NT2/D1 (cell line): Measurements from ENCODE around the gene RTL10.

Experiments used
- SUZ12 ChIP-seq: IDR thresholded peaks from 2 replicates; pipeline ENCODE4 v1.6.1; 2011; ENCODE audit not compliant: insufficient read length, insufficient read depth; ENCODE audit errors: extremely low read depth
- YY1 ChIP-seq: IDR thresholded peaks from 2 replicates; pipeline ENCODE4 v1.6.1; 2011; ENCODE audit not compliant: insufficient read length, insufficient read depth

DNA sequence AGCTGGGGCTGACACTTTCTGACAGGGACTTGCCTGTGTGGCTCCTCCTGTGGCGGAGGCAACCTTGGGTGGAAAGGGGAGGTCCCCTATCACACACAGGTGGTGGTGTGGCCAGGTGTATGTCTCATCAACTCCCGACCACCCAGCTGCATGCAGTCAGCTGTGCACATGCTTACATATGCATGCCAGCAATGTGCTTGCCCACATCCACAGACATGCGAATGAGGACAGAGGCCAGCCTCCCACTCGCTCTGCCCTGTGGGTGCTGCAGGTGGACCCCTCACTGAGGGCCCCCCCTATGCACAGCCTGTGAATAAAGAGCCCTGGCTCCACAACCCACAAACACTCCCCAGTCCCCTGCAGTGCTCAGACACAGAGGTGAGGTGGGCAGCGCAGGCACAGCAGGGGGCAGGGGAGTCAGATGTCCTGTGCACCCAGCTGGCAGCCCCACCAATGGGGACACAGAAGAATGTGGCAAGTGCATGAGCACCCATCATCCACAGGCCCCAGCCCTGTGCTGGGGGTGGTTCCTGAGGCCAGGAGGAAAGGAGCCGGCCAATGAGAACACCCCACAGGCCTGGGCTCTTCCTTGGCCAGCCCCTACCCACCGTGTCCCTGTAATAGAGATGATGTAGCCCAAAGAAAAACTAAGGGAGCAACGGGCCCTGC is 9.5 kb downstream of the RTL10 start:
- TF ChIP-seq YY1 (no peak), SUZ12 (no peak)
